GM12878 (cell line): ENCODE results near the gene SQSTM1.

Source experiments
- CTCF ChIP-seq, 3 experiments: IDR thresholded peaks in 2 of 3; conservative IDR thresholded peaks in 1 of 3; 2 replicates each; pipeline ENCODE4 v1.5.1; 2011; ENCODE audit warnings: low read depth in 3 of 3, low read length in 3 of 3, mild to moderate bottlenecking in 3 of 3, control low read depth in 2 of 3, moderate library complexity in 2 of 3, inconsistent platforms in 1 of 3, mixed read lengths in 1 of 3; ENCODE audit not compliant: control insufficient read depth in 2 of 3, insufficient read depth in 1 of 3; ENCODE audit errors: extremely low read depth in 1 of 3
- EP300 ChIP-seq, 2 experiments: fragments of 150-350 bp in 1 of 2; IDR thresholded peaks; 2 replicates each; pipeline ENCODE4 v1.6.1; 2011 to 2012; ENCODE audit warnings: low read depth in 2 of 2, low read length in 2 of 2, borderline replicate concordance in 1 of 2, improper control_type of control experiment in 1 of 2, inconsistent platforms in 1 of 2; ENCODE audit not compliant: control insufficient read depth in 1 of 2
- PAX8 ChIP-seq: fragments of 450-650 bp; IDR thresholded peaks from 2 replicates; pipeline ENCODE4 v1.6.1; 2017; ENCODE audit warnings: mild to moderate bottlenecking, moderate library complexity
- POLR2AphosphoS2 ChIP-seq: IDR thresholded peaks from 2 replicates; pipeline ENCODE4 v1.6.1; 2011; ENCODE audit warnings: low read depth, mild to moderate bottlenecking, low read length, improper control_type of control experiment, moderate library complexity
- SIX5 ChIP-seq: IDR thresholded peaks from 2 replicates; pipeline ENCODE4 v1.6.1; 2011; ENCODE audit warnings: mild to moderate bottlenecking, low read depth, low read length, moderate library complexity; ENCODE audit not compliant: severe bottlenecking

- no peak for TF ChIP-seq PAX8
- TF ChIP-seq EP300 (IDR thresholded peaks at IDR 0.05; ENCODE audit: borderline replicate concordance in 1 of 2, control insufficient read depth in 1 of 2, low read depth in 2 of 2, low read length in 2 of 2) = no peak
- no peak for TF ChIP-seq CTCF (IDR thresholded peaks at IDR 0.05 in 2 of 3, conservative IDR thresholded peaks at IDR 0.05 in 1 of 3; ENCODE audit: control insufficient read depth in 2 of 3, extremely low read depth in 1 of 3, insufficient read depth in 1 of 3, low read depth in 3 of 3, low read length in 3 of 3)
- no peak for TF ChIP-seq POLR2AphosphoS2
- no peak for TF ChIP-seq SIX5
Measured at GRCh38 chr5:179882338-179882737, 61.6 kb downstream of the SQSTM1 start.
